Measurements from ENCODE around the gene SLC17A9. TPM values are rescaled to one million over a fixed set of nuclear protein-coding genes. Genes with fewer than 3 reads are reported as not detected.

SLC17A9 gene
- total and polyA plus RNA-seq, 2 of the 8 experiments (the other 6 are each of a cell fraction or from before 2014, with no cell fraction given) = 23.5 to 35.2 TPM

GRCh38 chr20:62928246-62928939 is 24.1 kb upstream of the SLC17A9 start:
- H2AK5ac ChIP-seq (ENCODE audit: low read depth, low read length) = peak overlapping the region; percentile 53
- H3K18ac ChIP-seq (ENCODE audit: extremely low read depth, low read length) = peak overlapping the region; percentile 86; the same call in 1 of the 2 replicates
- peak overlapping the region; percentile 96 for H2BK15ac ChIP-seq (ENCODE audit: low read length)
- H4K91ac ChIP-seq (replicated peaks; ENCODE audit: insufficient read length, low read length) = peak overlapping the region; percentile 53
- peaks cover 29 to 31% of the 10 kb centered on the region in 2 experiments for H4K20me1 ChIP-seq (replicated peaks in 1 of 2; ENCODE audit: control insufficient read depth in 1 of 2, insufficient read depth in 2 of 2, low read length in 2 of 2)
- no peaks in the 10 kb centered on the region for H3K27me3 ChIP-seq (replicated peaks in 1 of 4; ENCODE audit: control insufficient read depth in 3 of 4, extremely low read depth in 1 of 4, insufficient read depth in 3 of 4, low read length in 3 of 4)
- no peak overlapping the region for H4K8ac ChIP-seq (ENCODE audit: extremely low read depth, insufficient read depth, low read length)
- peak overlapping the region; percentile 87 for H3K56ac ChIP-seq (replicated peaks; ENCODE audit: insufficient read length, low read depth, low read length)
- H2BK120ac ChIP-seq (replicated peaks; ENCODE audit: low read depth, low read length) = peak overlapping the region; percentile 7
- peak overlapping the region; percentile 78 for H3K27ac ChIP-seq (ENCODE audit: low read depth, low read length)
- WGBS, 2 experiments (ENCODE audit: extremely low coverage in 1 of 2, insufficient coverage in 1 of 2, insufficient read length in 1 of 2, insufficient replicate concordance in 2 of 2, low coverage in 1 of 2, low lambda C conversion rate in 2 of 2, missing lambda C conversion rate in 1 of 2) = 4% methylated on average over 14 of the region's 14 CpGs; no CpG with 5 or more reads in 1 of the 2 experiments
- peaks cover 56 to 84% of the 10 kb centered on the region in 2 experiments for H3K79me2 ChIP-seq (ENCODE audit: control insufficient read depth in 1 of 2, insufficient read depth in 2 of 2, low read length in 2 of 2)
- DNase-seq (ENCODE audit: low read depth in 1 of 2, low spot score in 2 of 2) (no peak), FAIRE-seq (no peak)
- H3K4me3 ChIP-seq (ENCODE audit: extremely low read depth in 1 of 4, insufficient read depth in 2 of 4, low read depth in 3 of 4, low read length in 4 of 4) = peak overlapping the region; percentile 76 to 99 (median 94)
- H2BK12ac ChIP-seq (ENCODE audit: low read depth, low read length) = peak overlapping the region; percentile 97; the same call in 1 of the 2 replicates
- no peak overlapping the region for H3K23ac ChIP-seq (ENCODE audit: insufficient read length)
- H3K36me3 ChIP-seq (ENCODE audit: control insufficient read depth in 2 of 4, insufficient read depth in 4 of 4, low read length in 3 of 4) = peaks cover 0 to 3% (median 0%) of the 10 kb centered on the region in 4 experiments; a peak in 1 of 8 replicates
- H3K23me2 ChIP-seq (ENCODE audit: low read depth, low read length) = peaks cover 28% of the 10 kb centered on the region
- peaks cover 9 to 43% (median 22%) of the 10 kb centered on the region in 4 experiments for H3K4me1 ChIP-seq (replicated peaks in 1 of 4; ENCODE audit: control insufficient read depth in 3 of 4, insufficient read depth in 4 of 4, low read length in 3 of 4)
- H3K9ac ChIP-seq (replicated peaks in 1 of 4; ENCODE audit: extremely low read depth in 1 of 4, low read depth in 3 of 4, low read length in 3 of 4) = peak overlapping the region; percentile 15 to 89 (median 58)
- H3K4me2 ChIP-seq (ENCODE audit: insufficient read depth in 1 of 2, low read depth in 2 of 2, low read length in 2 of 2) = peak overlapping the region; percentile 99 to 100
- no peak overlapping the region for H4K5ac ChIP-seq (ENCODE audit: insufficient read length, low read depth, low read length)
- H3K14ac ChIP-seq (ENCODE audit: insufficient read length) = no peak overlapping the region
- peak overlapping the region; percentile 97 for H2BK5ac ChIP-seq (ENCODE audit: low read depth, low read length)
- no peak overlapping the region for H3K4ac ChIP-seq (replicated peaks; ENCODE audit: insufficient read length, low read depth, low read length)
- no peaks in the 10 kb centered on the region for H3K9me3 ChIP-seq (ENCODE audit: insufficient read depth in 2 of 2, low read depth in 1 of 2, low read length in 1 of 2)
- peak overlapping the region; percentile 55; the same call in 1 of the 2 replicates for H2BK20ac ChIP-seq (ENCODE audit: low read length)
- ChIA-PET CTCF (ENCODE audit: partially characterized antibody) (interaction anchor here (0.7 to 4.2 kb wide), 10 partner anchors 8 to 119 kb away, joined by 3 to 32 read pairs (median 6); partner anchors contain the start of gene GID8), POLR2A (ENCODE audit: partially characterized antibody) (interaction anchor here (1.0 to 20.3 kb wide), 16 partner anchors 8 to 363 kb away, joined by 3 to 363 read pairs (median 5); partner anchors contain the start of genes BHLHE23, GID8 and SLC17A9)
- peaks cover 2% of the 10 kb centered on the region; the same call in 1 of the 2 replicates for H3K79me1 ChIP-seq (ENCODE audit: low read depth, low read length)
- H2AFZ ChIP-seq (ENCODE audit: low read length) = no peak overlapping the region
- TF ChIP-seq BRCA1 (IDR thresholded peaks at IDR 0.05; ENCODE audit: low read depth, low read length) (no peak), PHF8 (conservative IDR thresholded peaks at IDR 0.05; ENCODE audit: low read depth, low read length) (no peak), CREB1 (IDR thresholded peaks at IDR 0.05) (peak; percentile 52; the same call in 1 of the 2 replicates), POLR2AphosphoS5 (IDR thresholded peaks at IDR 0.05; ENCODE audit: low read depth, low read length) (peak; percentile 83), SP4 (IDR thresholded peaks at IDR 0.05; ENCODE audit: low read length) (no peak), SIN3A (conservative IDR thresholded peaks at IDR 0.05 in 1 of 2, IDR thresholded peaks at IDR 0.05 in 1 of 2; ENCODE audit: low read depth in 1 of 2, low read length in 2 of 2) (peak in 1 of 2 experiments; percentile 19; a peak in 1 of 4 replicates), CHD1 (IDR thresholded peaks at IDR 0.05; ENCODE audit: low read depth, low read length) (no peak), TAF1 (IDR thresholded peaks at IDR 0.05; ENCODE audit: low read depth, low read length) (peak; percentile 65), TEAD4 (IDR thresholded peaks at IDR 0.05; ENCODE audit: low read depth, low read length) (peak; percentile 44), NANOG (IDR thresholded peaks at IDR 0.05; ENCODE audit: insufficient read depth, low read depth, low read length, poor library complexity, severe bottlenecking) (peak; percentile 63), SP1 (IDR thresholded peaks at IDR 0.05; ENCODE audit: low read depth, low read length) (peak; percentile 36; the same call in 1 of the 2 replicates), ASH2L (IDR thresholded peaks at IDR 0.05; ENCODE audit: low read length) (peak; percentile 7)

All from H1 (cell line).